HepG2 (cell line): ENCODE results near the gene UBE2Q2. TPM values are rescaled to one million over a fixed set of nuclear protein-coding genes. Genes with fewer than 3 reads are reported as not detected.

ENCODE experiments used
- ATAC-seq: fragments of 200-7000 bp; cut with Tn5 transposase; 3 replicates; pipeline ENCODE4 v1.9.1; 2020; ENCODE audit warnings: mild to moderate bottlenecking, moderate library complexity
- BruUV-seq: library from RNA; stranded (reverse); fragments of 400-500 nt; replicated peaks from 2 replicates; lab custom pipeline; 2021; lab: Mats Ljungman, UMichigan
- CTCF ChIA-PET: fragments of 300-600 bp; formaldehyde crosslinking; extraction: SDS; loops from one replicate; lab custom pipeline; 2021; ENCODE audit warnings: low total read pairs, inconsistent platforms, low intra/inter-chr PET ratio; lab: Yijun Ruan, JAX
- POLR2A ChIA-PET: fragments of 350-600 bp; sonication (Branson Sonifier 250); formaldehyde crosslinking; loops from one replicate; lab custom pipeline; 2020; ENCODE audit warnings: antibody characterized with exemption, inconsistent platforms; lab: Yijun Ruan, JAX
- DNase-seq: peaks from one replicate; pipeline ENCODE4 v3.0.0-alpha.2; 2015; ENCODE audit warnings: low spot score
- FAIRE-seq: peaks from 3 replicates; lab custom pipeline; 2011; peaks lifted over from hg19 to GRCh38; lab: Jason Lieb, UNC
- H2AFZ ChIP-seq: one replicate; pipeline ENCODE4 v1.6.1; 2011; ENCODE audit warnings: low read length, inconsistent platforms
- H3K27ac ChIP-seq: fragments of 300-600 bp; 3 replicates; pipeline ENCODE4 v1.8.0; 2011; ENCODE audit warnings: mixed run types, mild to moderate bottlenecking, mixed read lengths, low read length, inconsistent platforms; ENCODE audit not compliant: insufficient read depth; ENCODE audit errors: extremely low read length
- H3K27me3 ChIP-seq, 2 experiments: fragments of 200-600 bp in 1 of 2; 2 replicates in 1 of 2; 3 replicates in 1 of 2; pipeline versions ENCODE4 v1.6.0 to v1.8.0; 2011; ENCODE audit warnings: low read length in 2 of 2, mild to moderate bottlenecking in 2 of 2, moderate library complexity in 2 of 2, inconsistent platforms in 1 of 2; ENCODE audit not compliant: insufficient read depth in 2 of 2, control insufficient read depth in 1 of 2
- H3K36me3 ChIP-seq, 2 experiments: fragments of 200-600 bp in 1 of 2; replicated peaks in 1 of 2; 2 replicates in 1 of 2; 3 replicates in 1 of 2; pipeline versions ENCODE4 v1.5.1 to v1.8.0; 2011; ENCODE audit warnings: low read length in 2 of 2, inconsistent platforms in 1 of 2; ENCODE audit not compliant: insufficient read depth in 2 of 2, control insufficient read depth in 1 of 2
- H3K4me1 ChIP-seq: 2 replicates; pipeline ENCODE4 v1.5.1; 2012; ENCODE audit warnings: low read length, inconsistent platforms; ENCODE audit not compliant: insufficient read depth
- H3K4me2 ChIP-seq: 2 replicates; pipeline ENCODE4 v1.6.0; 2011; ENCODE audit warnings: low read depth, low read length, inconsistent platforms
- H3K4me3 ChIP-seq, 3 experiments: fragments of 200-600 bp in 1 of 3; sonication (generic), shearing (Covaris generic) in 1 of 3; replicated peaks in 1 of 3; 2 replicates each; pipeline ENCODE4 v1.5.1; 2011 to 2016; ENCODE audit warnings: low read length in 3 of 3, inconsistent platforms in 2 of 3, low read depth in 2 of 3, mild to moderate bottlenecking in 2 of 3, control low read depth in 1 of 3, mixed read lengths in 1 of 3; ENCODE audit not compliant: insufficient read depth in 1 of 3
- H3K79me2 ChIP-seq: one replicate; pipeline ENCODE4 v1.6.1; 2011; ENCODE audit warnings: low read length, inconsistent platforms; ENCODE audit not compliant: insufficient read depth
- H3K9ac ChIP-seq: 2 replicates; pipeline ENCODE4 v1.6.0; 2011; ENCODE audit warnings: mild to moderate bottlenecking, low read depth, low read length, inconsistent platforms; ENCODE audit not compliant: insufficient read depth
- H3K9me3 ChIP-seq: 2 replicates; pipeline ENCODE4 v1.5.1; 2012; ENCODE audit warnings: mild to moderate bottlenecking, low read length
- H4K20me1 ChIP-seq: 2 replicates; pipeline ENCODE4 v1.6.0; 2011; ENCODE audit warnings: inconsistent platforms, mild to moderate bottlenecking, low read length, moderate library complexity; ENCODE audit not compliant: insufficient read depth
- GZF1 ChIP-seq: sonication (generic); formaldehyde crosslinking; IDR thresholded peaks from 2 replicates; pipeline ENCODE4 v1.5.1; 2020; ENCODE audit warnings: mild to moderate bottlenecking, missing genetic modification reagents
- HNF4A ChIP-seq: sonication (generic); formaldehyde crosslinking; IDR thresholded peaks from 2 replicates; pipeline ENCODE4 v1.4.0; 2020; ENCODE audit warnings: missing genetic modification reagents
- HNF4G ChIP-seq, 2 experiments: sonication (generic) in 1 of 2; formaldehyde crosslinking in 1 of 2; IDR thresholded peaks; 2 replicates each; pipeline versions ENCODE4 v1.4.0 to v1.6.1; 2011 to 2020; ENCODE audit warnings: borderline replicate concordance in 2 of 2, low read depth in 2 of 2, mild to moderate bottlenecking in 2 of 2, low read length in 1 of 2, missing genetic modification reagents in 1 of 2, moderate library complexity in 1 of 2
- RAD21 ChIP-seq: fragments of 450-650 bp; formaldehyde crosslinking; IDR thresholded peaks from 2 replicates; pipeline ENCODE4 v1.5.0; 2020; ENCODE audit warnings: mild to moderate bottlenecking
- SMC3 ChIP-seq: IDR thresholded peaks from 2 replicates; pipeline ENCODE4 v1.6.1; 2011; ENCODE audit warnings: low read length, improper control_type of control experiment
- SOX6 ChIP-seq, 2 experiments: fragments of 450-650 bp in 1 of 2; sonication (generic) in 1 of 2; formaldehyde crosslinking in 1 of 2; IDR thresholded peaks; 2 replicates each; pipeline versions ENCODE4 v1.4.0 to v1.6.1; 2017 to 2020; ENCODE audit warnings: antibody characterized with exemption in 1 of 2, mild to moderate bottlenecking in 1 of 2, missing genetic modification reagents in 1 of 2
- STAG1 ChIP-seq: sonication (generic); formaldehyde crosslinking; IDR thresholded peaks from 2 replicates; pipeline ENCODE4 v1.4.0; 2020; ENCODE audit warnings: missing genetic modification reagents
- TBL1XR1 ChIP-seq: fragments of 150-350 bp; IDR thresholded peaks from 2 replicates; pipeline ENCODE4 v1.6.1; 2014; ENCODE audit warnings: borderline replicate concordance, low read length; ENCODE audit not compliant: partially characterized antibody
- TEAD3 ChIP-seq: optimal IDR thresholded peaks from 2 replicates; pipeline ENCODE3; 2016; ENCODE audit warnings: borderline replicate concordance
- ZNF10 ChIP-seq: sonication (generic); formaldehyde crosslinking; IDR thresholded peaks from 2 replicates; pipeline ENCODE4 v1.4.0; 2020; ENCODE audit warnings: mild to moderate bottlenecking, low read depth, missing genetic modification reagents, borderline replicate concordance
- ZNF432 ChIP-seq: sonication (generic); formaldehyde crosslinking; IDR thresholded peaks from 2 replicates; pipeline ENCODE4 v1.5.0; 2020; ENCODE audit warnings: missing genetic modification reagents, mild to moderate bottlenecking, borderline replicate concordance
- ZNF556 ChIP-seq: sonication (generic); formaldehyde crosslinking; IDR thresholded peaks from 2 replicates; pipeline ENCODE4 v1.4.0; 2020; ENCODE audit warnings: mild to moderate bottlenecking, missing genetic modification reagents, borderline replicate concordance
- ZNF788 ChIP-seq: sonication (generic); formaldehyde crosslinking; IDR thresholded peaks from 2 replicates; pipeline ENCODE4 v1.5.0; 2020; ENCODE audit warnings: mild to moderate bottlenecking, missing genetic modification reagents, borderline replicate concordance
- ZSCAN20 ChIP-seq: sonication (generic); formaldehyde crosslinking; IDR thresholded peaks from 2 replicates; pipeline ENCODE4 v1.4.0; 2020; ENCODE audit warnings: missing genetic modification reagents, mild to moderate bottlenecking, borderline replicate concordance
- WGBS: methylation state at CpG from one replicate; pipeline ENCODE4 v1.1.6; 2017; ENCODE audit warnings: low lambda C conversion rate; 5-methylcytosine and 5-hydroxymethylcytosine counted together
- in situ Hi-C: cut with HindIII; loops from 2 replicates; pipeline ENCODE4 v1.10.0; 2017; ENCODE audit warnings: low pct_unique_long_range_greater_than_20kb; ENCODE audit not compliant: extremely low pct_ligation_motif_present
- intact Hi-C: fragments of 100-400 bp; cut with micrococcal nuclease; formaldehyde crosslinking; loops from one replicate; pipeline ENCODE4 v1.10.0; 2022; ENCODE audit not compliant: unreplicated experiment
- polyA plus RNA-seq, 8 experiments: library from polyadenylated mRNA; depleted of rRNA in 3 of 8; stranded (reverse) in 7 of 8; unstranded in 1 of 8; fragments of >200 nt; fragmentation: Illumina TruSeq in 4 of 8; extraction: Trizol in 4 of 8; gene quantifications; 2 replicates each; pipeline versions ENCODE4 v1.2.1 to v1.2.3, GENCODE V29; 2011 to 2016; ENCODE audit warnings: low read depth in 4 of 8, missing spikeins in 1 of 8, mixed read lengths in 1 of 8; ENCODE audit not compliant: insufficient read depth in 1 of 8
- total RNA-seq, 5 experiments: library from RNA; depleted of rRNA; stranded (reverse); fragments of >200 nt; fragmentation: Illumina TruSeq; extraction: Trizol; gene quantifications; 2 replicates each; pipeline ENCODE4 v1.2.3, GENCODE V29; 2016; ENCODE audit warnings: low read depth in 1 of 5
- TF ChIP-seq, protein P1 (sequence below): sonication (generic); formaldehyde crosslinking; IDR thresholded peaks from 2 replicates; pipeline ENCODE4 v1.4.0; 2020; ENCODE audit warnings: missing genetic modification reagents
- TF ChIP-seq, protein P2 (sequence below): sonication (generic); formaldehyde crosslinking; IDR thresholded peaks from 2 replicates; pipeline ENCODE4 v1.5.0; 2020; ENCODE audit warnings: mild to moderate bottlenecking, missing genetic modification reagents

The UBE2Q2 gene
- total and polyA plus RNA-seq, 2 of the 13 experiments (the other 11 are each of a cell fraction or from before 2014, with no cell fraction given), result 10.6 to 20.4 TPM

DNA sequence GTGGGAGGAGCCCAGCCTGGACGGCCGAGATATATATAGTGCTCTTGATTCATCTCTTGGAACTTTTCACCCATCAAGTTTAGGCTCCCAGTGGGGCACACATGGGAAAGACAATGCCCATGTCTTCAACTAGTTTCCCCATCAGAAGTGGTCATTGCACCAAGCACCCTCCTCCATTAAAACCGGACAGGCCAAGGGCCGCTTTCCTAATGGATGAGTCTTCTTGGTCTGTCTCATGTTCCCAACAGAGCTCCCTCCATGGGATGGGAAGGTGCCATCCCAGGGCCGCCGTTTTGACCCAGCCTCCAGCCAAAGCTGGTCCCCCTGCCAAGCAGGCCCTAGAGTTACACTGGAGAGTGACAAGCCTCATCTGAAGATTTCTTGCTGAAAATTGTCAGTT lies 34.7 kb upstream of the UBE2Q2 start (continued):
- no peak for TF ChIP-seq ZNF432 (CRISPR knock-in tag)
- TF ChIP-seq ZNF10, result no peak

DNA sequence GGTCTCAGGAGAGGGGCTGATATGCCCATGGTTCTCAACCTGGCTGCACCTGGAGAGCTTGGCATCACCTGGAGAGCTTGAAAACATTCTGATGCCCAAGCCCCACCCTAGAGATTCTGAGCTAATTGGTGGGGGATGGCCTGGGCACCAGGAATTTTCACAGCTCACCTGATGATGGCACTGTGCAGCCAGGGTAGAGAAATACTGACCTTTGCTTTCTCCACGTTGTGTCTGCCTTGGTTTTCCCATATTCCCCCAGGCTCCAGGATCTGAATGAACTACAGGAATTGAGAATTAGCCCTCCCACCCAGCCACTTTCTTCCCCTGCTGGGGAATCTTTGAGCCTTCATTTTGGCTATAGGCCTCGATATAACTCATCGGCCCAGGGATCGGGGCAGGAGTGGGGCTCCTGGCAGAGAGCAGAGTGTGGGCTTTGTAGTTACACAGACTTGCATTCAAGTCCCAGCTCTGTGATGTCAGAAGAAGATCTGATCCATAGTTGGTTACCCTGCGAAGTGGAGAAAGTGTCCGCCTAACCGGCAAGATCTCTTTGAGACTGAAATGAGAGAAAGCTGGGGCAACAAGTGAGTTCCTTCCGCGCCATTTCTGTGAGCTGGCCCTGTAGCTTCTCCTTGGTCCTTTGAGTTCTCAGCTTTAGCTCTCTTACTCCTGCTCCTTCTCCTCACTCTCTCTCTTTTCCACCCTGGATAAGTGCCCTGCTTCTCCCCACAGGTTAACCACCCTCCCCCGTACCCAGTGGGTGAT lies 33.1 kb upstream of the UBE2Q2 start:
- Histone ChIP-seq H3K9me3 (no peaks in the 10 kb centered on the region), H3K4me2 (0 out of 2 replicates have a peak overlapping the region, but pooled peaks have one; percentile 1), H3K4me3 (no peak overlapping the region), H3K9ac (no peak overlapping the region), H3K27me3 (peaks cover 0 to 1% of the 10 kb centered on the region in 2 experiments; a peak in 1 of 5 replicates), H2AFZ (no peak overlapping the region), H3K79me2 (no peaks in the 10 kb centered on the region), H3K27ac (no peak overlapping the region), H3K36me3 (no peaks in the 10 kb centered on the region), H4K20me1 (no peaks in the 10 kb centered on the region), H3K4me1 (no peaks in the 10 kb centered on the region)
- FAIRE-seq, result peak; percentile 68
- peak; percentile 44 for DNase-seq
- POLR2A ChIA-PET, result no interaction called here
- CTCF ChIA-PET, result interaction anchor here (1.2 to 1.4 kb wide), 2 partner anchors 111 to 329 kb away, joined by 5 to 6 read pairs; no protein-coding TSS in a partner anchor
- WGBS, result 71% methylated on average over 9 of the region's 10 CpGs
- intact Hi-C loops (loop anchor here (1.0 to 10.0 kb wide), 3 partner anchors 55 to 118 kb away; no protein-coding TSS in a partner anchor), in situ Hi-C loops (loop anchor here (5.0 to 10.0 kb wide), 4 partner anchors 85 to 332 kb away; a partner anchor contains a TSS)
- ATAC-seq, result peak; percentile 87
- no TSS peak for BruUV-seq
- peak; percentile 23; the same call in 1 of the 2 replicates for TF ChIP-seq ZNF788 (CRISPR knock-in tag)
- peak; percentile 53; the same call in 1 of the 2 replicates for TF ChIP-seq SMC3
- TF ChIP-seq, protein P1, sequence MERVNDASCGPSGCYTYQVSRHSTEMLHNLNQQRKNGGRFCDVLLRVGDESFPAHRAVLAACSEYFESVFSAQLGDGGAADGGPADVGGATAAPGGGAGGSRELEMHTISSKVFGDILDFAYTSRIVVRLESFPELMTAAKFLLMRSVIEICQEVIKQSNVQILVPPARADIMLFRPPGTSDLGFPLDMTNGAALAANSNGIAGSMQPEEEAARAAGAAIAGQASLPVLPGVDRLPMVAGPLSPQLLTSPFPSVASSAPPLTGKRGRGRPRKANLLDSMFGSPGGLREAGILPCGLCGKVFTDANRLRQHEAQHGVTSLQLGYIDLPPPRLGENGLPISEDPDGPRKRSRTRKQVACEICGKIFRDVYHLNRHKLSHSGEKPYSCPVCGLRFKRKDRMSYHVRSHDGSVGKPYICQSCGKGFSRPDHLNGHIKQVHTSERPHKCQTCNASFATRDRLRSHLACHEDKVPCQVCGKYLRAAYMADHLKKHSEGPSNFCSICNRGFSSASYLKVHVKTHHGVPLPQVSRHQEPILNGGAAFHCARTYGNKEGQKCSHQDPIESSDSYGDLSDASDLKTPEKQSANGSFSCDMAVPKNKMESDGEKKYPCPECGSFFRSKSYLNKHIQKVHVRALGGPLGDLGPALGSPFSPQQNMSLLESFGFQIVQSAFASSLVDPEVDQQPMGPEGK, result 0 out of 2 replicates have a peak, but pooled peaks have one; percentile 18
- no peak for TF ChIP-seq ZNF556 (CRISPR knock-in tag)
- no peak for TF ChIP-seq SOX6 (IDR thresholded peaks at IDR 0.05)
- TF ChIP-seq SOX6 (CRISPR knock-in tag; IDR thresholded peaks at IDR 0.05), result 0 out of 2 replicates have a peak, but pooled peaks have one; percentile 18
- TF ChIP-seq, protein P2, sequence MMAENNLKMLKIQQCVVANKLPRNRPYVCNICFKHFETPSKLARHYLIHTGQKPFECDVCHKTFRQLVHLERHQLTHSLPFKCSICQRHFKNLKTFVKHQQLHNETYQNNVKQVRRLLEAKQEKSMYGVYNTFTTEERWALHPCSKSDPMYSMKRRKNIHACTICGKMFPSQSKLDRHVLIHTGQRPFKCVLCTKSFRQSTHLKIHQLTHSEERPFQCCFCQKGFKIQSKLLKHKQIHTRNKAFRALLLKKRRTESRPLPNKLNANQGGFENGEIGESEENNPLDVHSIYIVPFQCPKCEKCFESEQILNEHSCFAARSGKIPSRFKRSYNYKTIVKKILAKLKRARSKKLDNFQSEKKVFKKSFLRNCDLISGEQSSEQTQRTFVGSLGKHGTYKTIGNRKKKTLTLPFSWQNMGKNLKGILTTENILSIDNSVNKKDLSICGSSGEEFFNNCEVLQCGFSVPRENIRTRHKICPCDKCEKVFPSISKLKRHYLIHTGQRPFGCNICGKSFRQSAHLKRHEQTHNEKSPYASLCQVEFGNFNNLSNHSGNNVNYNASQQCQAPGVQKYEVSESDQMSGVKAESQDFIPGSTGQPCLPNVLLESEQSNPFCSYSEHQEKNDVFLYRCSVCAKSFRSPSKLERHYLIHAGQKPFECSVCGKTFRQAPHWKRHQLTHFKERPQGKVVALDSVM (CRISPR knock-in tag), result no peak
- no peak for TF ChIP-seq TBL1XR1
- no peak for TF ChIP-seq ZSCAN20 (CRISPR knock-in tag)
- TF ChIP-seq TEAD3 (CRISPR knock-in tag), result peak; percentile 44
- TF ChIP-seq HNF4G (IDR thresholded peaks at IDR 0.05; ENCODE audit: borderline replicate concordance, low read depth, low read length), result peak; percentile 80; the same call in 1 of the 2 replicates
- TF ChIP-seq HNF4G (CRISPR knock-in tag; IDR thresholded peaks at IDR 0.05; ENCODE audit: borderline replicate concordance, low read depth), result no peak
- peak; percentile 82 for TF ChIP-seq STAG1 (CRISPR knock-in tag)
- TF ChIP-seq RAD21 (CRISPR knock-in tag), result peak; percentile 60; the same call in 1 of the 2 replicates
- peak; percentile 40 for TF ChIP-seq HNF4A (CRISPR knock-in tag)
- no peak for TF ChIP-seq GZF1 (CRISPR knock-in tag)
